COLO829 (cell line): ENCODE results near the gene NUP210.
"Not testable (repeated sequence)": the region's sequence is repeated elsewhere in the genome, so short reads cannot be mapped to it uniquely, and the experiment has no call there.

Source experiments
- DNase-seq: peaks from one replicate; pipeline ENCODE4 v3.0.0; 2012; ENCODE audit warnings: low spot score

NUP210 gene

GRCh38 chr3:13420045-13420830, at the start of gene NUP210:
NUP210 (minus strand) TSS chr3:13420322; CDS start chr3:13420226, 96 bp downstream.
- DNase-seq = no peak

GRCh38 chr3:13466781-13467180, 46.7 kb upstream of the NUP210 start:
- DNase-seq = no peak

- DNase-seq = no peak
Measured at GRCh38 chr3:13465236-13465873, 45.2 kb upstream of the NUP210 start.

GRCh38 chr3:13463618-13464400, 43.7 kb upstream of the NUP210 start:
- no peak for DNase-seq

- DNase-seq = no peak
Measured at GRCh38 chr3:13462822-13463221, 42.7 kb upstream of the NUP210 start.

- no peak for DNase-seq
Measured at GRCh38 chr3:13462125-13462629, 42.1 kb upstream of the NUP210 start.

GRCh38 chr3:13461169-13462124, 41.3 kb upstream of the NUP210 start:
- DNase-seq = no peak

- no peak for DNase-seq
Measured at GRCh38 chr3:13460341-13460736, 40.2 kb upstream of the NUP210 start.

- DNase-seq = no peak
Measured at GRCh38 chr3:13459605-13460340, 39.7 kb upstream of the NUP210 start.

- no peak for DNase-seq
Measured at GRCh38 chr3:13457593-13457992, 37.5 kb upstream of the NUP210 start.

GRCh38 chr3:13455644-13456043, 35.5 kb upstream of the NUP210 start:
- no peak for DNase-seq

- peak; percentile 11 for DNase-seq
Measured at GRCh38 chr3:13452490-13453335, 32.6 kb upstream of the NUP210 start.

- no peak for DNase-seq
Measured at GRCh38 chr3:13451301-13451673, 31.2 kb upstream of the NUP210 start.

- DNase-seq = not testable (repeated sequence)
Measured at GRCh38 chr3:13442882-13443281, 22.8 kb upstream of the NUP210 start.

GRCh38 chr3:13440204-13440817, 20.2 kb upstream of the NUP210 start:
- DNase-seq = no peak

- DNase-seq = not testable (repeated sequence)
Measured at GRCh38 chr3:13436213-13436612, 16.1 kb upstream of the NUP210 start.

GRCh38 chr3:13433912-13434311, 13.8 kb upstream of the NUP210 start:
- no peak for DNase-seq

- no peak for DNase-seq
Measured at GRCh38 chr3:13432093-13432492, 12.0 kb upstream of the NUP210 start.

- not testable (repeated sequence) for DNase-seq
Measured at GRCh38 chr3:13430411-13430875, 10.3 kb upstream of the NUP210 start.
